Endodermal cell (in vitro differentiated cells): ENCODE data around the gene GFOD1. TPM values are rescaled to one million over a fixed set of nuclear protein-coding genes. Genes with fewer than 3 reads are reported as not detected.
A peak's percentile ranks its signal among the peaks of the same experiment; 100 is the strongest.

Experiments
- DNase-seq: peaks from one replicate; pipeline ENCODE4 v3.0.0-alpha.2; 2017
- H3K27ac ChIP-seq: 2 replicates; pipeline ENCODE4 v1.5.1; 2013; ENCODE audit warnings: mild to moderate bottlenecking, low read depth, low read length, moderate library complexity
- H3K27me3 ChIP-seq: 2 replicates; pipeline ENCODE4 v1.6.1; 2013; ENCODE audit warnings: mild to moderate bottlenecking, low read length, moderate library complexity; ENCODE audit not compliant: insufficient read depth, control insufficient read depth, poor library complexity, severe bottlenecking
- H3K36me3 ChIP-seq: 2 replicates; pipeline ENCODE4 v1.7.0; 2013; ENCODE audit warnings: mild to moderate bottlenecking, low read length, moderate library complexity; ENCODE audit not compliant: control insufficient read depth, insufficient read depth
- H3K4me1 ChIP-seq: one replicate; pipeline ENCODE4 v1.7.0; 2013; ENCODE audit warnings: low read length; ENCODE audit not compliant: control insufficient read depth, insufficient read depth
- H3K4me3 ChIP-seq: 2 replicates; pipeline ENCODE4 v1.5.1; 2013; ENCODE audit warnings: mild to moderate bottlenecking, low read length, moderate library complexity
- H3K9ac ChIP-seq: 2 replicates; pipeline ENCODE4 v1.6.1; 2013; ENCODE audit warnings: mild to moderate bottlenecking, low read length, moderate library complexity; ENCODE audit not compliant: poor library complexity, severe bottlenecking; ENCODE audit errors: extremely low read depth
- H3K9me3 ChIP-seq: 2 replicates; pipeline ENCODE4 v1.6.1; 2013; ENCODE audit warnings: mild to moderate bottlenecking, low read length, moderate library complexity; ENCODE audit not compliant: control insufficient read depth
- H3K27ac Mint-ChIP-seq: 2 replicates; pipeline ENCODE4 v1.8.0; 2020; ENCODE audit warnings: mixed read lengths
- H3K27me3 Mint-ChIP-seq: 2 replicates; pipeline ENCODE4 v1.8.0; 2021; ENCODE audit warnings: mild to moderate bottlenecking, mixed read lengths; ENCODE audit not compliant: insufficient read depth
- H3K36me3 Mint-ChIP-seq: 2 replicates; pipeline ENCODE4 v1.8.0; 2020; ENCODE audit warnings: low read depth, mixed read lengths
- H3K4me1 Mint-ChIP-seq: 2 replicates; pipeline ENCODE4 v1.8.0; 2020; ENCODE audit warnings: mixed read lengths
- H3K4me3 Mint-ChIP-seq: 2 replicates; pipeline ENCODE4 v1.8.0; 2020; ENCODE audit warnings: mild to moderate bottlenecking, moderate library complexity, mixed read lengths
- H3K9me3 Mint-ChIP-seq: 2 replicates; pipeline ENCODE4 v1.8.0; 2020; ENCODE audit warnings: mild to moderate bottlenecking, mixed read lengths
- WGBS, 2 experiments: methylation state at CpG; one replicate each; pipeline versions ENCODE4 v1.1.5 to v1.1.7; 2013; ENCODE audit warnings: missing lambda C conversion rate in 2 of 2, mixed read lengths in 1 of 2; ENCODE audit not compliant: insufficient coverage in 1 of 2, insufficient read length in 1 of 2; 5-methylcytosine and 5-hydroxymethylcytosine counted together
- total RNA-seq, 2 donors: library from RNA; stranded (reverse); fragmentation: NEBNext Ultra II Directional in 1 of 2; extraction: Animal tissue kit (Norgen Biotek cat#: 25700) in 1 of 2; gene quantifications; 2 replicates in 1 of 2; 3 replicates in 1 of 2; pipeline ENCODE4 v1.2.1, GENCODE V29; 2021
- TF ChIP-seq, protein P1 (sequence below): fragments of 200-600 bp; sonication (generic); conservative IDR thresholded peaks from 2 replicates; pipeline ENCODE4 v1.5.0; 2021; ENCODE audit warnings: antibody characterized with exemption, mild to moderate bottlenecking

Gene GFOD1
- total RNA-seq, 2 donors from 2014 or later: 0.71 to 1.9 TPM

DNA sequence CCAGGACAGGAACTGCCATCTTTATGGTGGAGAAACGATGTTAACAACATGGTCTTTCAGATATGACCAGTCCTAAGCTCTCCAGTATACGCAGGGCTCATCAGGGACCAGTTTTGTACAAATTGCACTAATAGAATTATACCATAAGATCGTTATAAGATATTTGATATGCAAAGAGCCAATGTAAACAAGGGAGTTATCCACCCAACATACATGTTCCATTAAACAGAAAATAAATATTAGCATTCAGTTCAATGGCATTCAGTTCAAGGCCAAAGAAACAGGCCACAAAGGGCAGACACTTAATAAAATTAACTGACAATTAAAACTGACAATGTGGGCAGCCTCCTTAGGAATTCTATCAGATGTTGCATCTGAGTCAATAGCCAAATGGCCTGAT is 2.6 kb downstream of the GFOD1 start:
- H3K27ac ChIP-seq: no peak overlapping the region
- no peaks in the 10 kb centered on the region for H3K36me3 ChIP-seq
- 80 to 82% methylated on average over 3 of the region's 3 CpGs for WGBS, 2 experiments
- no peak overlapping the region for H3K9ac ChIP-seq
- Mint-ChIP-seq H3K4me1 (peaks cover 29% of the 10 kb centered on the region), H3K36me3 (no peaks in the 10 kb centered on the region), H3K27me3 (peaks cover 58% of the 10 kb centered on the region), H3K4me3 (no peak overlapping the region), H3K27ac (no peak overlapping the region), H3K9me3 (no peaks in the 10 kb centered on the region)
- peaks cover 55% of the 10 kb centered on the region for H3K27me3 ChIP-seq
- no peaks in the 10 kb centered on the region for H3K9me3 ChIP-seq
- H3K4me3 ChIP-seq: peak overlapping the region; percentile 77
- TF ChIP-seq, protein P1, sequence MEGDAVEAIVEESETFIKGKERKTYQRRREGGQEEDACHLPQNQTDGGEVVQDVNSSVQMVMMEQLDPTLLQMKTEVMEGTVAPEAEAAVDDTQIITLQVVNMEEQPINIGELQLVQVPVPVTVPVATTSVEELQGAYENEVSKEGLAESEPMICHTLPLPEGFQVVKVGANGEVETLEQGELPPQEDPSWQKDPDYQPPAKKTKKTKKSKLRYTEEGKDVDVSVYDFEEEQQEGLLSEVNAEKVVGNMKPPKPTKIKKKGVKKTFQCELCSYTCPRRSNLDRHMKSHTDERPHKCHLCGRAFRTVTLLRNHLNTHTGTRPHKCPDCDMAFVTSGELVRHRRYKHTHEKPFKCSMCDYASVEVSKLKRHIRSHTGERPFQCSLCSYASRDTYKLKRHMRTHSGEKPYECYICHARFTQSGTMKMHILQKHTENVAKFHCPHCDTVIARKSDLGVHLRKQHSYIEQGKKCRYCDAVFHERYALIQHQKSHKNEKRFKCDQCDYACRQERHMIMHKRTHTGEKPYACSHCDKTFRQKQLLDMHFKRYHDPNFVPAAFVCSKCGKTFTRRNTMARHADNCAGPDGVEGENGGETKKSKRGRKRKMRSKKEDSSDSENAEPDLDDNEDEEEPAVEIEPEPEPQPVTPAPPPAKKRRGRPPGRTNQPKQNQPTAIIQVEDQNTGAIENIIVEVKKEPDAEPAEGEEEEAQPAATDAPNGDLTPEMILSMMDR: no peak
- peaks cover 10% of the 10 kb centered on the region for H3K4me1 ChIP-seq
- DNase-seq: no peak

DNA sequence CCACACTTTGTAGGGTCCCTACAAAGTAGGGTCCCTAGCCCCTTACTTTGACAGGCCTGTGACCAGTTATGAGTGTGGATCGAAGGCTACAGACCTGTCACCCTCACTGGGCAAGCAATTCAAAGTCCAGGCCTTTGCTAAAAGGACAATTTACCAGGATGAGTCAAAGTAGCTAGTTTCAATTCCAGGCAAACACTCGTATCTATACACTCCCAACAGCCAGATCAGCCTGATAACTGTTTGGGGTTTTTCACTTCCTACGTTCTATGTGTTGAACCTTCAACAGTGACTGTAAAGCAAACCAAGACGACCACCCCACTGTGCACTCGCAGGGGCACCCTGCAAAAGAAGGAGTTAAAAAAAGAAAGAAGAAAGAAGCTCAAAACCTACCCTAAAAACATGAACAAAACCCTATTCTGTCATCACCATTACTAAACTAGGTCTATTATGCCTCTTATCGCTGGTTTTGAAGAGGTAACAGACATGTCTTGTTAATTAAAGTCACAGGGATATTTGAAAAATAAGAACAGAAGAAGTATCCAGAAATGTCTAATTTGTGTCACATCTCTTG is 3.2 kb downstream of the GFOD1 start:
- H3K4me3 ChIP-seq: no peak overlapping the region
- H3K36me3 ChIP-seq: no peaks in the 10 kb centered on the region
- no peaks in the 10 kb centered on the region for H3K9me3 ChIP-seq
- H3K27ac ChIP-seq: no peak overlapping the region
- no peak overlapping the region for H3K9ac ChIP-seq
- peaks cover 10% of the 10 kb centered on the region for H3K4me1 ChIP-seq
- H3K27me3 ChIP-seq: peaks cover 49% of the 10 kb centered on the region
- peaks cover 29% of the 10 kb centered on the region for H3K4me1 Mint-ChIP-seq
- H3K9me3 Mint-ChIP-seq: no peaks in the 10 kb centered on the region
- H3K4me3 Mint-ChIP-seq: no peak overlapping the region
- no peaks in the 10 kb centered on the region for H3K36me3 Mint-ChIP-seq
- TF ChIP-seq, protein P1: no peak
- no peak overlapping the region for H3K27ac Mint-ChIP-seq
- 89 to 100% methylated on average over 1 to 6 of the region's 6 CpGs for WGBS, 2 experiments
- no peak for DNase-seq
- H3K27me3 Mint-ChIP-seq: peaks cover 53% of the 10 kb centered on the region

DNA sequence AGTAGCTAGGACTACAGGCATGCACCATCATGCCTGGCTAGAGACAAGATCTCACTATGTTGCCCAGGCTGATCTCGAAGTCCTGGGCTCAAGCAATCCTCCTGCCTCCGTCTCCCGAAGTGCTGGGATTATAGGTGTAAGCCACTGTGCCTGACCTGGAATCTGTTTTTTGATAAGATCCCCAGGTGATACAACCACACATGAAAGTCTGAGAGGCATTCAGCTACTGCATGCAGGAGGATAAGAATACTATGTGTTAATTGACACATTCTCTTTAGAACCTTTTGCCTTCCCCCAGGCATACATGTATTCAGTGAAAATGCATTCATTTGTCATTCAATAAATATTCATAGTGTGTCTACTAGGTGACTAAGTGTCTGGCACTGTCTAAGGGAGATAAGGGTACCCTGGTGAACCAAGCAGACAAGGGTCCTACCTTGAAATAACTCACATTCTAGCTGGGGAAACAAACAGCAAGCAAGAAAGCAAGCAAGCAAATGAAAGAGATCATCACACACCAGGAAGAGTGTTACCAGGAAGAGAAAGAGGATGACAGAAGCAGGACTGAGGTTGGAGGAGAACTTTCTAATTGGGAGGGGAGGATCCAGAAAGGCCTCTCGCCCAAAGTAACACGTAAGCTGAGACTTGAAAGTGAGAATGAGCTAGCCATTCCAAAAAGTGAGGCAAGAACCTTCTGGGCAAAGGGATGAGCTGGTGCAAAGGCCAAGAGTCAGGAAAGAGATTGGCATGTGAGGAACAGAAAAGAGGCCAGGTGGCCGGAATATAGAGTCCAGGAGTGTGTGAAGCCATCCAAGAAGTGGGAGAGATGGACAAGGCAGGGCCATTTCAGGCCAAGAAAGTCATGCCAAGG is 6.5 kb downstream of the GFOD1 start:
- Histone ChIP-seq H3K27ac (no peak overlapping the region), H3K4me3 (no peak overlapping the region), H3K36me3 (no peaks in the 10 kb centered on the region), H3K27me3 (peaks cover 29% of the 10 kb centered on the region), H3K9me3 (no peaks in the 10 kb centered on the region), H3K9ac (no peak overlapping the region), H3K4me1 (peaks cover 10% of the 10 kb centered on the region)
- no peaks in the 10 kb centered on the region for H3K9me3 Mint-ChIP-seq
- H3K4me3 Mint-ChIP-seq: no peak overlapping the region
- DNase-seq: no peak
- peaks cover 29% of the 10 kb centered on the region for H3K27me3 Mint-ChIP-seq
- H3K4me1 Mint-ChIP-seq: peaks cover 23% of the 10 kb centered on the region
- H3K36me3 Mint-ChIP-seq: no peaks in the 10 kb centered on the region
- TF ChIP-seq, protein P1: no peak
- 87 to 91% methylated on average over 3 to 6 of the region's 6 CpGs for WGBS, 2 experiments
- H3K27ac Mint-ChIP-seq: no peak overlapping the region
